ENCODE measurements around the gene DNAL1.

DNAL1 gene

DNA sequence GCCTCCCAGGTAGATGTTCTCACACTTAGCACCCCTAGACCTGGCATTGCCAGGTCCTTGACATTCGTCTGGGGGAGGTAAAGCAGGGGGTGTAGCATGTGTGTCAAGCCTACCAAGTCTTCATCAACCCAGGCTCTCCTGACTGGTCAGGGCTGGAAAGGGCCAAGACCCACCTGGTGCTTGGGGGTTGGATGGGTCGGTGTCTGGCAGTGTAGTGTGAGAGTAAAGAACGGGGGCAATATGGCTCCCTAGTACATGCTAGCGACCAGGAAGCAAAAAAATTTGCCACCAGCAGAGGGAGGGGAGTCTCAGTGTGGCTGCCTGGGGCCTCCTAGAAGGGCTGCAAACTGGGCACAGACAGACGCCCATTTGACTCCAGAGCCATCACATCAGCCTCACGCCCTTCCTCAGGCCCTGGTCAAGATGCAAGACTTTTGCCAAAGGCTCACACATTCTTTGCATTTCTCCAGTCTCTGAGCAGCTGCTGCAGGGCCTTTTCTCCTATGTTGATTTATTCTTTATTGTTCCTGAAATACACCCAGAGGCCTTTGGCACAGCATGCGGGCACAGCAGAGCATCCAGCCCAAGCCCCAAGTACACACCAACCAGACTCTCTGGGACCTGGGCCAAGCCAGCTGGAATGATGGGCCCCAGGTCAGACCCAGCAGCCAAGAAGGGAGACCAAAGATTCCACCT, 107.7 kb downstream of the DNAL1 start:
- no peaks in the 10 kb centered on the region for H3K9me3 Mint-ChIP-seq
- DNase-seq (ENCODE audit: low spot score in 2 of 2) (peak in 1 of 2 donors; percentile 61), ATAC-seq (ENCODE audit: low read depth) (peak; percentile 31)
- H3K27ac Mint-ChIP-seq: peak overlapping the region; percentile 90
- no peaks in the 10 kb centered on the region for H3K27me3 Mint-ChIP-seq
- no peaks in the 10 kb centered on the region for H3K36me3 Mint-ChIP-seq
- peaks cover 73% of the 10 kb centered on the region for H3K4me1 Mint-ChIP-seq
- H3K4me3 Mint-ChIP-seq: peak overlapping the region; percentile 83
